ENCODE data around the gene ACVR1C. TPM values are rescaled to one million over a fixed set of nuclear protein-coding genes. Genes with fewer than 3 reads are reported as not detected.
A peak's percentile ranks its signal among the peaks of the same experiment; 100 is the strongest.

The ACVR1C gene
- polyA plus RNA-seq, 3 donors: 0.05 TPM; not detected in 2

- Histone ChIP-seq H3K27me3 (ENCODE audit: control insufficient read depth in 2 of 2, insufficient read depth in 2 of 2, low read length in 2 of 2) (peaks cover 0 to 12% of the 10 kb centered on the region in 2 donors), H3K4me2 (replicated peaks; ENCODE audit: extremely low read depth, low read length, poor library complexity, severe bottlenecking) (no peak overlapping the region), H4K20me1 (ENCODE audit: insufficient read depth, low read length) (no peaks in the 10 kb centered on the region), H3K4me3 (replicated peaks in 1 of 3; ENCODE audit: low read depth in 2 of 3, low read length in 3 of 3) (no peak overlapping the region), H3K79me2 (ENCODE audit: insufficient read depth, low read length) (no peaks in the 10 kb centered on the region), H3K9me3 (replicated peaks in 1 of 2; ENCODE audit: control insufficient read depth in 1 of 2, insufficient read depth in 1 of 2, low read length in 2 of 2) (no peaks in the 10 kb centered on the region), H3K4me1 (ENCODE audit: control insufficient read depth in 1 of 2, insufficient read depth in 2 of 2, low read length in 2 of 2) (peaks cover 3 to 6% of the 10 kb centered on the region in 2 donors), H3K27ac (ENCODE audit: low read depth in 1 of 2, low read length in 2 of 2) (no peak overlapping the region), H3K9ac (ENCODE audit: insufficient read depth, low read length, poor library complexity, severe bottlenecking) (no peak overlapping the region), H2AFZ (ENCODE audit: insufficient read depth, low read depth, low read length, poor library complexity, severe bottlenecking) (no peak overlapping the region), H3K36me3 (replicated peaks in 1 of 2; ENCODE audit: control insufficient read depth in 1 of 2, insufficient read depth in 2 of 2, low read length in 2 of 2) (no peaks in the 10 kb centered on the region)
- WGBS (ENCODE audit: insufficient coverage): no CpG with 5 or more reads among the region's 1 CpG
- H3K4me3 Mint-ChIP-seq: no peak overlapping the region
- intact Hi-C loops (cut with micrococcal nuclease): loop anchor here (10.0 kb wide), 2 partner anchors 99 to 289 kb away; no protein-coding TSS in a partner anchor
- H3K27me3 Mint-ChIP-seq (ENCODE audit: low read depth in 3 of 3): peaks cover 4 to 13% (median 12%) of the 10 kb centered on the region in 3 donors
- TF ChIP-seq CTCF (IDR thresholded peaks at IDR 0.05): no peak
- peaks cover 5% of the 10 kb centered on the region for H3K4me1 Mint-ChIP-seq
- no peak for DNase-seq
- no peaks in the 10 kb centered on the region for H3K36me3 Mint-ChIP-seq
- H3K27ac Mint-ChIP-seq: no peak overlapping the region
- H3K9me3 Mint-ChIP-seq: no peaks in the 10 kb centered on the region
Observed at GRCh38 chr2:157593411-157593810, 35.3 kb downstream of the ACVR1C start.

- Histone ChIP-seq H3K27ac (ENCODE audit: low read depth in 1 of 2, low read length in 2 of 2) (no peak overlapping the region), H4K20me1 (ENCODE audit: insufficient read depth, low read length) (no peaks in the 10 kb centered on the region), H3K4me1 (ENCODE audit: control insufficient read depth in 1 of 2, insufficient read depth in 2 of 2, low read length in 2 of 2) (peaks cover 3 to 6% of the 10 kb centered on the region in 2 donors), H3K9me3 (replicated peaks in 1 of 2; ENCODE audit: control insufficient read depth in 1 of 2, insufficient read depth in 1 of 2, low read length in 2 of 2) (no peaks in the 10 kb centered on the region), H2AFZ (ENCODE audit: insufficient read depth, low read depth, low read length, poor library complexity, severe bottlenecking) (no peak overlapping the region), H3K4me3 (replicated peaks in 1 of 3; ENCODE audit: low read depth in 2 of 3, low read length in 3 of 3) (no peak overlapping the region), H3K9ac (ENCODE audit: insufficient read depth, low read length, poor library complexity, severe bottlenecking) (no peak overlapping the region), H3K27me3 (ENCODE audit: control insufficient read depth in 2 of 2, insufficient read depth in 2 of 2, low read length in 2 of 2) (peaks cover 0 to 12% of the 10 kb centered on the region in 2 donors), H3K36me3 (replicated peaks in 1 of 2; ENCODE audit: control insufficient read depth in 1 of 2, insufficient read depth in 2 of 2, low read length in 2 of 2) (no peaks in the 10 kb centered on the region), H3K79me2 (ENCODE audit: insufficient read depth, low read length) (no peaks in the 10 kb centered on the region), H3K4me2 (replicated peaks; ENCODE audit: extremely low read depth, low read length, poor library complexity, severe bottlenecking) (no peak overlapping the region)
- TF ChIP-seq CTCF (IDR thresholded peaks at IDR 0.05): peak; percentile 31
- Mint-ChIP-seq H3K9me3 (no peaks in the 10 kb centered on the region), H3K27me3 (ENCODE audit: low read depth in 3 of 3) (peaks cover 4 to 13% (median 12%) of the 10 kb centered on the region in 3 donors), H3K4me3 (no peak overlapping the region), H3K36me3 (no peaks in the 10 kb centered on the region), H3K4me1 (peaks cover 5% of the 10 kb centered on the region), H3K27ac (no peak overlapping the region)
- peak in 1 of 3 donors; percentile 6 for DNase-seq
- WGBS (ENCODE audit: insufficient coverage): 33% methylated on average over 1 of the region's 2 CpGs
- intact Hi-C loops (cut with micrococcal nuclease): loop anchor here (10.0 kb wide), 2 partner anchors 98 to 288 kb away; no protein-coding TSS in a partner anchor
Observed at GRCh38 chr2:157592948-157593347, 35.7 kb downstream of the ACVR1C start.

Data from CD14-positive monocyte (primary cell).